Suprapubic skin (tissue), 3 donors: ENCODE measurements around the gene SECTM1.

Experiments used
- EP300 ChIP-seq: sonication (generic); formaldehyde crosslinking; IDR thresholded peaks from one replicate; pipeline ENCODE4 v1.6.1; 2017; ENCODE audit warnings: antibody characterized with exemption
- POLR2A ChIP-seq, 2 donors: fragments of 450-650 bp; IDR thresholded peaks; one replicate each; pipeline ENCODE4 v1.6.1; 2017; ENCODE audit warnings: antibody characterized with exemption in 2 of 2, mild to moderate bottlenecking in 2 of 2, moderate library complexity in 2 of 2
- TF ChIP-seq, protein P1 (sequence below), 2 donors: fragments of 200-600 bp in 1 of 2; fragments of 450-650 bp in 1 of 2; sonication (generic) in 1 of 2; IDR thresholded peaks; one replicate each; pipeline ENCODE4 v1.5.1; 2016 to 2019; ENCODE audit warnings: antibody characterized with exemption in 2 of 2, mild to moderate bottlenecking in 1 of 2, moderate library complexity in 1 of 2

DNA sequence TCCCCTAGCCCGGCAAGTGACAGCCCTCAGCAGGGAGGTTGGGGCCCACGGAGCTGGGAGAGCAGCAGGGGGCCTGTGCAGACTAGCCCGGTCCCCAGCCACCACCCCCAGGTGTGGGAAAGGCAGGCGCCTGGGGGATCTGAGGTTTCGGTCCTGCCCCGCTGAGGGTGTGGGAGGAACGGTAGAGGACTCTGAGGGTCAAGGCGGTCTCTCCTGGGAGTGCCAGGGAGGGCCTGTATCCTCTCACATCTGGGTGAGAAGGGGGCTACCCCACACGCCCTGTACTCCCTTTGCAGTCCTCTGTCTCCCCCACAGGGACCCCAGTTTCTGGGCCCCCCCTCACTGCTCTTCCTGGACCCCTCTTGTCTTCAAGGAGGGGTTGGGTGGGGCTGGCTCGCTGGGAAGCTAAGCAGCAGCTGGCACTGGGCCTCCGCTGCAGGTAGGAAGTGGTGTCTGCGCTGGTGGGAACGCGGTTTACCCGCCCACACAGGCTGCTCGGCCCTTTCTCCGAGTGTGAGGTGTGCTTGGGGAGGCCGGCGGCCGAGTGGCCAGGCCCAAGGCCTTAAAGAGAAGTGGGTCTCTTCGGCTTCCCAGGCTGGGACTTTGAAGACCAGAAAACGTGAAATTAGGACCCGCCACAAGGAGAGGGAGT, 31.5 kb downstream of the SECTM1 start:
- TF ChIP-seq, protein P1, sequence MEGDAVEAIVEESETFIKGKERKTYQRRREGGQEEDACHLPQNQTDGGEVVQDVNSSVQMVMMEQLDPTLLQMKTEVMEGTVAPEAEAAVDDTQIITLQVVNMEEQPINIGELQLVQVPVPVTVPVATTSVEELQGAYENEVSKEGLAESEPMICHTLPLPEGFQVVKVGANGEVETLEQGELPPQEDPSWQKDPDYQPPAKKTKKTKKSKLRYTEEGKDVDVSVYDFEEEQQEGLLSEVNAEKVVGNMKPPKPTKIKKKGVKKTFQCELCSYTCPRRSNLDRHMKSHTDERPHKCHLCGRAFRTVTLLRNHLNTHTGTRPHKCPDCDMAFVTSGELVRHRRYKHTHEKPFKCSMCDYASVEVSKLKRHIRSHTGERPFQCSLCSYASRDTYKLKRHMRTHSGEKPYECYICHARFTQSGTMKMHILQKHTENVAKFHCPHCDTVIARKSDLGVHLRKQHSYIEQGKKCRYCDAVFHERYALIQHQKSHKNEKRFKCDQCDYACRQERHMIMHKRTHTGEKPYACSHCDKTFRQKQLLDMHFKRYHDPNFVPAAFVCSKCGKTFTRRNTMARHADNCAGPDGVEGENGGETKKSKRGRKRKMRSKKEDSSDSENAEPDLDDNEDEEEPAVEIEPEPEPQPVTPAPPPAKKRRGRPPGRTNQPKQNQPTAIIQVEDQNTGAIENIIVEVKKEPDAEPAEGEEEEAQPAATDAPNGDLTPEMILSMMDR (IDR thresholded peaks at IDR 0.05), result no peak
- TF ChIP-seq POLR2A (IDR thresholded peaks at IDR 0.05), result no peak
- no peak for TF ChIP-seq EP300
